NCI-H1105 treated with DMSO at 0.1 percent for 48 hours (cell line): ENCODE measurements around the gene NT5C3B.

Experiments
- DNase-seq: peaks from one replicate; lab custom pipeline; 2025; lab: John Stamatoyannopoulos, UW

The NT5C3B gene

DNA sequence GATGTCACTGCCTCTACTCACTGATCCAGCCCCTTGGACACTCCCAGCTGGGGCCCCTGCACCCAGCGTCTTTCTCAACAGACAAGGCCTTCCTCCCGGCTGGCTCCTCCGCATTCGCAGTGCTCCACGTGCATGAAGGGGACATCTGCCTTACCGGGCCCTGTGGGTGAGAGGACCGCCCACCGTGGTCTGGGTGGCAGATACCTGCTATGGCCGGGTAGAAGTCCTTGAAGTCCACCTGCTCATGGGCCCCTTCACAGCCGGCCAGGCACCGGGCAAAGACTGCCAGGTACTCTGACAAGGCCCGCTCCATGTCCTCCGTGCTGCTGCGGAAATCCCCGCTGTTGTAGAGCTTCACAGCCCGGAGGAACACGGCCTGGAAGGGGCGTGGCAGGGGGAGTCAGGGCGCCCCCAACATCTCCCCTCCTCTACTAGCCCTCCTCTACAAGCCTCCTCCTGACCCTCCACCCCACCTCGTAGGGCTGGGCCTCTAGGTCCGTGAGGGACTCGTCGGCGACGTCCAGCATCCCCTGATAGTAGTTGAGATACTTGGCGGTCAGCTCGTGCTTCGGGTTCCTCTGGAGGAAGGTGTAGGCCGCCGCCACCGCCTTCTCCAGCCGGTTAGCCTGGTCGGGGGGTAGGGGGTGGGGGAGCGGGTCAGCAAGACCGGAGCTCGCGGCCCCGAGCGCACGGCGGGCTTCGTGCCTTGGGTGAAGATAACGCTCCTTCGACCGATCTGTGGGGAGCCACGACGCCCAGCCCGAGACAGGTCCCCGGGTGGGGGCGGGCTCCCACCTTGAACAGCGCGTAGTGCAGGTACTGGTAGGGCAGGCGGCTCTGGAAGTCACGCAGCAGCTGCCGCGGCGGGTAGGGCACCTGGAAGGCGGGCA, 25.1 kb downstream of the NT5C3B start:
- DNase-seq: peak; percentile 46

DNA sequence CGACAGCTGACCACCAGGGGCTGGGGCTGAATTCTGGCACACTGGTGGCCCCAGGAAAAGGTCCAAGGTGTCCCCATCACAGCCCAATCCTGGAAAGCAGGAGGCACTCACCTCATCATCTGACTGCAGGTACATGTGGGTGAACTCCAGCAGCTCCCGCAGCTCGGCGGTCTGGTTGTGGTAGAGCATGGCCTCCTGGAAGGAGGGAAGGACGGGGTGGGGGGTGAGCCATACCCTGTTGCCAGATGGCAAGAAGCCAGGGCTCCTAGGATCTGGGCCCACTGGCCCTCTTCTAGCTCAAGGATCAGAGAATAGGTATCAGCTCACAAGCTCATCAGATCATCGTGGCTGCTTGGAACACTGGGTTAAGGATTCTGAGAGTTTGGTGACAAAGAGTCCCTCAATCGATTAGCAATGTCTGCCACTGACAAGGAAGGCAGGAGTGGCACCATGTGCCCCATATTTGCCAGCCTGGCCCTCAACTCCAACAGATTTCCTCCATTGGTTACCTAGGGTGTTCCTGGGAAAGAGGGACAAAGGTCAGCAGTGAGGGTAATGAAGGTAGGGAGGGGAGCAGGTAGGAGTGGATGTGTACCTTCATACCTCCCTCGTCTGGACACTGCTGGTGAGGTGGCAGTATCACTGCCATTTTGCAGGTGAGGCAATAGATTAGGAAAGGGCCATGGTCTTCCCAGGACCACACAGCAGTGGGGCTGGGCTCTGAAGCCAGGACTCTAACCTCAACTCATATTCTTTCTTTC, 29.2 kb downstream of the NT5C3B start:
- no peak for DNase-seq

- no peak for DNase-seq
Measured at GRCh38 chr17:41803049-41804020, 32.7 kb downstream of the NT5C3B start.

DNA sequence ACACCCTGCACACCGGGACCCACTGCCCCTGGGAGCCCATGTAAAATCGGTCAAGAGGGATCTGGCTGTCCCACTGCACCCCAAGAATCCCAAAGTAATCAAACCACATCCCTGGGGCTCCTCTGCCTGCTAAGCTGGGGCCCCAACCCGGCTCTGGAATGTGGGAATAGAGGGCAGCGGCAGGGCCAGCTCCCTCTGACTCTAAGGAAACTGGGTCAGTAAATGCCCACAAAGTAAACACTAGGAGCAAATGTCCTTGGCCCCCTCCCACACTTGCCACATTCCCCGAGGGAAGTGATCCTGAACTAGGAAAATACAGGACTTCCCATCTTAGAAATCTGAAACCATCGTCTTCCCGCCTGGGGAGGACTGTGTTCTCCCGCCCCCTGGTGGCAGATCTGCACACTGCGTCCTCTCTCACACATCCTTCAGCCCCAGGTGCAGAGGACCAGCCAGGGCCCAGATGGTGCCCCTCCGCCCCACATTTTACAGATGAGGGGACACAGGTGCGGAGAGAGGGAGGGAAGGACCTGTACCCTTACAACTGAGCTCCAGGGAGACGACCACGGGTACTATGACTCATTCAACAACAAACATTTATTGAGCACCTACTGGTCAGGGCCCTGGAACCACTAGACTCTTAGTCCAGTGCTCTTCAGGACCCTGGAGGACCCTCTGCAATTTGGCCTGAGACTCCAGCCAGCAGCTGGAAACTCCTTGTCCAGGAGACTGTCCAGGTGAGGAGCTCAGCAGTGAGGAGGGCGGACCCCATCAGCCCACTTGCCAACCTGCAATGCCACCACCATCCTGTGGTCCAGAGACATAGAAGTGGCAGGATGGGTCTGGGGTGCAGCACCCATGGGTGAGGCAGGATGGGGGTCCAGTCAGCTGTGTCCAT, 34.4 kb downstream of the NT5C3B start:
- peak; percentile 66 for DNase-seq

GRCh38 chr17:41800601-41801373, 35.2 kb downstream of the NT5C3B start:
- DNase-seq: no peak

DNA sequence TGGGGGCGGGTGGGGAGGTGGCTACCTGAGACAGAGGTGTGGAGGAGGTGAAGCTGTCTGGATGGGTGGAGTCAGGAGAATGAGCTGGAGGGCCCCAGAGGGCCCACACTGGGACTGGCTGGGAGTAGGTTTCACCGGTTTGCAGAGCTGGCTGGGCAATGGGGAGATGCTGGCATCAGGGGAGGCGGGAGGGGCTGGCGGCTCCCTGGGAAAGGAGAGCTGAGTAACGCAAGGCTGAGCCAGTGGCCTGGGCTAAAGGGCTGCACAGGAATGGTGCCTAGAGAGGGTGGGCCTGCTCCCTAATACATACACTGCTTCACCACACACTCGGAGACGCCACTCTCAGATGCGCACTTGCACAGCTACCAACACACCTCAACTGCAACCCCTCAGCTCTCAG, 36.7 kb downstream of the NT5C3B start:
- DNase-seq: no peak

- no peak for DNase-seq
Measured at GRCh38 chr17:41797377-41797776, 38.7 kb downstream of the NT5C3B start.

GRCh38 chr17:41796121-41796895, 39.7 kb downstream of the NT5C3B start:
- DNase-seq: no peak

GRCh38 chr17:41794540-41794975, 41.5 kb downstream of the NT5C3B start:
- no peak for DNase-seq

DNA sequence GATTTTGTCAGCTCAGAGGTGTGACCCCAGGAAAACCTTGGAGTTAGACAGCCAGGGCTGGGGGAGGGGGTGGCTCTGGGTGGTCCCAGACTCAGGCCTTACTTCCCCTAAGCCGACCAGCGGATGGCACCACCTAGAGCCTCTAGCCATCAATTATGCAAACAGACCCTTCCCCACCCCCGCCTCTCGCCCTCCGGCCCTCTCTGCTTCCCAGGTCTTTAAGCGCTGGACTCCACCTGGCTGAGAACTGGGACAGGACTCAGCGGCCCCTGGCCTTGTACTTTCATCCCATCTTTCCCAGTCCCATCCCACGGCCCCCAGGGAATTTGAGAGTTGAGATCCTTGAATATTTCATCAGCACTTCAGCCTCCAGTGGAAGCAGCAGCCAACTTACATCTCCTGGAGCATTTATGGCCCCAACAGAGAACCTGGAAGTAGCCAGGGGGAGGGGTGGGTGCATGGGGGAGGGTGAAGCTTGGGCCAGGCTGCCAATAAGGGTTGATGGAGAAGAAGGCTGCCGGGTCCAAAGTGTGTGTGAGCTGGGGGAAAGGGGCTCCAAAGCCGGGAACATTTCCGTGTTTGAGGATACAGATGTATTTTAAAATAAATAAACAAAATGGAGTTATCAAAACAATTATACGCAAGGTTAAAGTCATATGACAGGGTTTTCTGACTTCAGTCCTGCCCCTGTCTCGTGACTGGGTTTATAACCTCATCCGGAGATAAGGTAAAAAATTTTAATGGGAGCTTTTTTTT, 42.1 kb downstream of the NT5C3B start:
- DNase-seq: no peak

- DNase-seq: no peak
Measured at GRCh38 chr17:41792845-41793783, 42.9 kb downstream of the NT5C3B start.

DNA sequence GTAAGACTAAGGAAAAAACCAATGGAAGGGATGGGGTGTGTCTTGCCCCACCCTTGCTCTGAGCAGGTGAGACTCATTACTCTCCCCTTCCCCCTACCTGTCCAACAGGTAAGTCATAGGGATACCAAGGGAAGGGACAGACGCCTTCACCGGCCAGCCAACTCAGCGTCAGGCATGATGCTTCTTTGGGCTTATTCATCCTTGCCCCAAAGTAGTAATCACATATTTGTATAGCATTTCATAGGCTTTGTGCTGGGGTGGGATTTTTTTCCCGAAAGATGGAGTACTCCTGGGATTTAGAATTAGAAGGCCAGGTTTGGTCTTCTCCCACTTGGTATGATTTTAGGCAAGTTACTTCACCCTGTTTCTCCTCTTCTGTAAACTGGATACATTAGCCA, 49.0 kb downstream of the NT5C3B start:
- no peak for DNase-seq

DNA sequence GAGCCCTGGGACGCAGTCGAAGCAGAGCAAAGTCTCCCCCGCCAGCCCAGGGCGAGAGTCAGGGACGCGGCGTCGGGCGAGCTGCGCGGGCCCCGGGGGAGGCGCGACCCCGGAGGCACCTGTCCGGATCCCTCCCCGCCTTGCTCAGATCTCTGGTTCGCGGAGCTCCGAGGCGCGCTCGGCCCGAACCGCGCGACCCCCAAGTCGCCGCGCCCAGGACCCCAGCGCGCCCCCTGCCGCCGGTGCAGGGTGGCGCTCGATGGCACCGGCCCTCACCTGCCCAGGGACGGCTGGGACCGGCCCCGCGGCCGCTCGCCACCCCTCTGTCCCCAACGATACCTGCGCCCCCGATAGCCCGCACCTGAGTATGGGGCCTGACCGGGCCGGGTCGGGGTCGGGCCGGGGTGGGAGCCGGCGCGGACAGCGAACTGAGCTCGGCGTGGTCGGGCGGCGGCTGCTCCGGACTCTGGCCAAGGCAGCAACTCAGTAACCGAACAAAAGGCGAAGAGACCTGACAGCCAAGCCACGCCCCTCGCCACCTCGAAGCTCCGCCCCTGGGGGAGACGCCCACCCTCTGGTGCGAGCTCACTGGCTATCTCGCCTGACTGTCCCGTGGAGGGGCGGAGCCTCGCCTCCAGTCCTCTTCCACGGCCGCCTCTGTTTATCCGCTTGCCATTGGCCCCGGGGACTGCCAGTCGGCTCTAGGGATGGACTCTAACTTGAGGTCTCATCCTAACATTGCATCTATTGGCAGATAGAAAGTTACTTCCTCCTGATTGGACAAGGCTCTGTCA, 49.6 kb downstream of the NT5C3B start, which contains the start of gene JUP:
TSS of gene JUP (minus strand) at position 485 of the 794 bp plus-strand sequence. CDS start 14,857 bp downstream, outside the sequence.
- DNase-seq: peak; percentile 99

GRCh38 chr17:41785859-41786226, 50.2 kb downstream of the NT5C3B start:
- DNase-seq: peak; percentile 52

- no peak for DNase-seq
Measured at GRCh38 chr17:41785091-41785858, 50.8 kb downstream of the NT5C3B start.
